ENCODE results near the gene RCVRN. TPM values are rescaled to one million over a fixed set of nuclear protein-coding genes. Genes with fewer than 3 reads are reported as not detected.

Gene RCVRN
- polyA plus RNA-seq (ENCODE audit: insufficient read length in 10 of 10): 1 to 10 TPM in 2 of 10 donors, under 1 TPM in 6, not detected in 2; 0.24 to 1.1 (median 0.59) TPM
- long read RNA-seq, donor 1: 0 reads
- long read RNA-seq, donor 2: 0 reads
- long read RNA-seq, donor 3: 0 reads
- long read RNA-seq, donor 4: 0 reads
- long read RNA-seq, donor 5: 0 reads
- long read RNA-seq, donor 6: 0 reads
- long read RNA-seq, donor 7: 0 reads
- long read RNA-seq, donor 8: 0 reads
- long read RNA-seq, donor 9: 0 reads

GRCh38 chr17:9905078-9905415 is at the start of gene RCVRN:
Gene RCVRN, minus strand, starts transcription at chr17:9905271. Its CDS starts 91 bp downstream, at chr17:9905180.
- no peak for DNase-seq

DNA sequence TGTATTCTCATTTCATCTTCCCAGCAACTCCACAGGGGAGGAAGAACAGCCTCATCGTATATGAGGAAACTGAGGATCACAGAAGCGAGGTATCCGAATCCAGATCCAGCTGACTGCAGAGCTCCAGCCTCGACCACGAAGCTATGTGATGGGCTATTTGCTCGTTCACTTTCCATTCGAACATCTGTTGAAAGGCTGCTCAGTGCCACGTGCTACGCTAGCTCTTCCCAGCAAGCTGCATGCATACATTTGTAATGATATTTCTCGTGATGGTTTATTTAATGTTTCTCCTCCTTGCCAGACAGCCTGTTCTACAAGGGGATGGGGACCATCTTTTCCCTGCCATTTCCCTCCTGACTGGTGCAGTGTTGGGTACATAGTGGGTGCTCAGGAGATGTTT is 48.4 kb upstream of the RCVRN start:
- DNase-seq: no peak

- DNase-seq: no peak
These were observed 46.7 kb upstream of the RCVRN start for GRCh38 chr17:9951803-9952202.

DNA sequence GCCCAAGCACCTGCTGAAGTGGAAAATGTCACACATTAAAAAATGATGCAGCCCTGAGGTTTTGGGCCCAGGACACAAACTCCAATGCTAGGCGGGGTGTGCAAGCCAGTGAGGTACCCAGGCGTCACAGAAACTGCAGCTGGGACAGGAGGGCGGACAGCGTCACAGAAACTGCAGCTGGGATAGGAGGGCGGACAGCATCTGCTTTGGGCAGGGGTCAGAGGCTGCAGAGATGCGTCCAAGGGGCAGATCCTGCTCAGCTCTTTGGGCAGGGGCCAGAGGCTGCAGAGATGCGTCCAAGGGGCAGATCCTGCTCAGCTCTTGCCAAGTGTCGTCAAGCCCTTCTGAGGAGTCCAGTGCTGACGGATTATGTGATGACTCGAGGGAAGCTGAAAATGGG is 43.9 kb upstream of the RCVRN start:
- DNase-seq: peak in 1 of 3 donors; percentile 58

- no peak for DNase-seq
These were observed 39.6 kb upstream of the RCVRN start for GRCh38 chr17:9944704-9945103.

- DNase-seq: no peak
These were observed 38.3 kb upstream of the RCVRN start for GRCh38 chr17:9943343-9943742.

DNA sequence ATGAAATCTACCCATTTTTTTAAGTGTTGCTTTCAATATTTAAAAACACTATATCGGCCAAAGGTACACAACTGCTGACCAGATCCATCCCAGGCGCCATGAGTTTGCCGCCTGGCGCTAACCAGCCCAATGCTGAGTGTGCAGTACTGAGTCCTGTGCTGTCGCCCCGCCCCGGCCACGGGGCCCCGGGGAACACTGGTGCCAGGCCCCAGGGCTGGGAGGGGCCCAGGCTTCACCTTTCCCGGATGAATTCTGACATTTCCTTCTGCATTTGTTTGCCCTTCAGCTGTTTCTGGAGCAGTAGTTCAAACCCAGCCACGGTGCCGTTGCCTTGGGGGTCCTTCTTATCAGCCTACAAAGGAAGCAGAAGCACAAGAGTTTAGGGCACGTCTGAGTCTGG is 37.8 kb upstream of the RCVRN start:
- no peak for DNase-seq

DNA sequence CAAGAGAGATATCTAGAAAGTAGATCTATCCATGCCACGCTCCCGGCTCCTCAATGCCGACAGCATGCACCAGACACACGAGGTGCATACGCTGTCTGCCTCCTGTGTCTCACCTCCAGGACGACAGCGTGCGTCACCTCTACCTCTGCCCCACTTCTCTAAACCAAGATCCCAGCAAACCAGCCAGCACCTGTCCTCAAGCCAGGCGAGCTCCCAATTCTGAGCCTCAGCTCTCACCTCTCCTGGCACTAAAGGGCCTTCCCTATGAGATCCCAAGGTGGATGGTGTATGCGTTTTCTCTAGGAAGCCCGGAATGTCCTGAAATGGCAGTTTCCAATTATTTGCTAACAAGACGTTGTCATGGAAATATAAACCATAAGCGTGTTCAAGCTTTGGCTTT is 36.2 kb upstream of the RCVRN start:
- DNase-seq: no peak

DNA sequence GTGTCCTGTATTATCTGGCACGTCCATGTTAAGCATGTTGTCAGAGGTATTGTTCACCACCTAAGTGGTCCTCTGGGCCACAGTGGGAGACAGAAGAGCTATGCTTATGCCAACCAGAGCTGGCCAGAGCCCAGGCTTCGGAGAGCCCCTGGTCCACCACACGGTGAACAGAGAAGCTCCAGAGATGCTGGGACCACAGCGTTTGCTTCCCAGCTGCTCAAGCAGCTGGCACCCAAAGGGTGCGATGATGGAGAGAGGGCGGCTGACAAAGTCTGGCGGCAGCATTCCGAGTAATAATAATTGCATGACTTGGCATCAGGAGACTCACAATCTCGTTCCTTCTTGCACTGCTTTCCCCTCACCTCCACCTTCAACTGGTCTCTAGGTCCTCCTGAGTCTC is 35.8 kb upstream of the RCVRN start:
- DNase-seq: no peak

DNA sequence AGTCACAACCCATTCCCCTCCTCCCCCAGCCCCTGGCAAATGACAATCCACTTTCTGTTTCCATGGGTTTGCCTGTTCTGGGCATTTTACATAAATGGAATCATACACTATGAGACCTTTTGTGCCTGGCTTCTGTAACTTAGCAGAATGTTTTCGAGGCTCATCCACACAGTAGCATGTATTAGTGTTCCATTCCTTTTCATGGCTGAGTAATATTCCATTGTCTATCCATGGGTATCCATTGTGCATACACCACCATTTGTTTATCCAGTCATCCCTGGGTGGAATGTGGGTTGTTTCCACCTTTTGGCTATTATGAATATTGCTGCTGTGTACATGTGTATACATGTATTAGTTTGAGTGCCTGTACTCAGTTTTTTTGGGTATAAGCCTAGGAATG is 33.7 kb upstream of the RCVRN start:
- DNase-seq: no peak

DNA sequence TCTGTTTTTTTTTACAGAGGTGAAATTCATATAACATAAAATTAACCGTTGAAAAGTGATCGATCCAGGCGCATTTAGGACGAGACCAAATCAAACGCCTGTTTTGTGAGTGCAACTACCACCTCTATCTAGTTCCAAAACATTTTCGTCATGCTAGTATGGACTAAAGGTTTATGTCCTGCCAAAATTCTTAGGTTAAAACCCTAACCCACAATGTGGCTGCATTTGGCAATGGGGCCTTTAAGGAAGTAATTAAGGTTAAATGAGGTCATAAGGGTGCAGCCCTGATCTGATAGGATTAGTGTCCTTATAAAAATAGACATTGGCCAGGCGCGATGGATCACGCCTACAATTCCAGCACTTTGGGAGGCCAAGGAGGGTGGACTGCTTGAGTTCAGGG is 32.8 kb upstream of the RCVRN start:
- no peak for DNase-seq

GRCh38 chr17:9937241-9937761 is 32.2 kb upstream of the RCVRN start:
- peak; percentile 69 to 78 (median 76) for DNase-seq

- DNase-seq: no peak
These were observed 31.0 kb upstream of the RCVRN start for GRCh38 chr17:9936095-9936494.

DNA sequence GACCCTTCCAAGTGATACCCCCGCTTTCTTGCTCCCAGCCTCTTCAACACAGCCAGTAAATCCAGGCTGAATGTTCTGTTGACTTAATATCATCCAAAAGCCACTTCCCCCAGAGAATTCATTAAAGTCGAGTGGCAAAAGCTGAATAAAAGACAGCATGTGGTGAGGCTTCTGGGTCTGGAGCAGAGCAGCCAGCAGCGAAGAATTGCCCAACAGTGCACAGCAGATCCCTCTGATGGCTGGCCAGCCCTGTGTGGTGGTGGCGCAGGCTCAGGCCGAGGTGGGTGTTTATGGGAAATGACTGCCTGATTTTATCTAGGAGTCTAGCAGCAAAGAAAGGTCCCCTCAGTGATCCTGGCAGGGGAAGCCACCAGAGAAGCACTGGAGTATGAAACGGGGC is 30.3 kb upstream of the RCVRN start:
- no peak for DNase-seq

- DNase-seq: peak in 1 of 3 donors; percentile 29
These were observed 29.3 kb upstream of the RCVRN start for GRCh38 chr17:9934331-9934730.

DNA sequence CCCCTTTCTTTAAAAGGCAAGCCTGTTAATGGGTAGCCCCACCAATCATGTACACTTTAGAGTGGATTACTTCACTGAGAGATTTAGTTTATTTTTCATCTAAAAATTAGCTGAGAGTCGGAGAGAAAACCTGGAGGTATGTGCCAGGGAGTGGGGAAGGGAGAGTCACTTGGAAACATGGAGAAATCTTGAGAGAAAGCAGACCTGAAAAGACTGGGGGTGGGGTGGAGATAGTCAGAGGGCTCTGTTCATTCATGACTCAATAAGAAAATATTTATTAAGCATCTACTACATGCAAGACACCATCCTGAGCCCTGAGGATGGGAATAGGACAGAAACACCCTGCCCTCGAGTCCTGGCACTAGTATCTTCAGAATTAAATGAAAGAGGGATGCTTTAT is 27.4 kb upstream of the RCVRN start:
- peak in 1 of 3 donors; percentile 27 for DNase-seq

- DNase-seq: peak in 2 of 3 donors; percentile 20 to 84
These were observed 26.2 kb upstream of the RCVRN start for GRCh38 chr17:9931144-9931741.

GRCh38 chr17:9929871-9930270 is 24.8 kb upstream of the RCVRN start:
- DNase-seq: no peak

DNA sequence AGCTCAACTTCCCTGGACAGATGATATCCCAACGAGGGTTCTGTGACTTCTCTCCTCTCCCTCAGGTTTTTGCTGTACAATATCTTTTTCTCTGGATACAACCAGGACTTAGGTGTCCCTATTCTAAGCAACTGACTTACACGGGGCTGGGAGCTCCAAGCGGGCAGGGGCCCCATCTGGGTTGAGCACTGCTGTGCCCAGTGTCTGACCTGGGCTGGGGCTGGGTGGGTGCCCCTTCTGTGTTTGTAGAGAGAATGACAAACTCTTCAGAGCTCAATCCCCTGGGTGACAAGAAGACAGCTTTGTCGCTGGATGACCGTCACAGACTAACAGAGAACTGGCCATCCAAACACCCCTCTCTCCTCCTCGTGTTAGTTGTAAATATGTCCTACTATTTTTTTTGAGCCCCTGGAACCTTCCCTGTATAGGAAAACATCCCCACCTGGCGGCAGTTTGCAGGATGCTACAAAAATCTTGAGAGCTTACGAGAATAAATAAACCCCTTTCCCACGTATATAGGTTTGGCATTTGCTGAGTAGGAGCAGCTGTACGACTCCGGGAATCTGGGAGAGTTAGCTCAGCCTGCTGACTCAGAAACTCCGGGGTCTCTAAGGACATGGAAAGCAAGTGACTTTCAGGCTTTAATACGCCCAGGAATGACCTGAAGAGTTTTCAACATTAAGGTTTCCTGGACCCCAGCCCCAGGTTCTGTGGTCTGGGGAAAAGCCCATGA is 23.7 kb upstream of the RCVRN start:
- peak; percentile 85 to 91 (median 89) for DNase-seq

DNA sequence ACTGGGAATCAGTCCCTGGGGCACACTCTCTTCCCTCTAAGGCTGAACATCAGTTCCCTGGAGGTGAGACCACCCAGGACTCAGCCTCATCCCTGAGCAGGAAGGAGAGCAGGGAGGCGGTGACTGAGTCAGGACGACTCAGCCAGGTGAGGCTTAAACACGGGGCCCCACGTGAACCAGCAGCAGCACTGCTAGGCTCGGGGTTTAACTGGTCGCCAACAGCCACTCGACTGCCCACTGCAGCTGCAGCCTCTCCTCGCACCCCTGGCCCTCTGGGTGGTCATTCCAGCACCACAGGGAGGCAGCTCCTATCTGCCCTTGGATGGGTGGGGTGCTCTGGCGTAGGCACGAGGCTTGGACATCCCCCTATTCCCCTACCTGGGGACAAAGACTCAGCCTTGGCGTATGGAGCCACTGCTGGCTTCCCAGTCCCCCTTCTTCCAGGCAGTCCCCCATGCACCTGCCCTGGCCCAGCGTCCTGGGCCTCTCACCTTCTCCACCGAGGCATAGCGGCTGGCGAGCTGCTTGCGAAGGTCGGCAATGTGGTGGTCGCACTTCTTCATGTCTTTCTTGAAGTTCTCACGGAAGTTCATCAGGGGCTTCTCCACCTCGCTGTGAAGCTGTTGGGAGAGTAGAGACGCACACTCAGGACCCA is 21.2 kb upstream of the RCVRN start:
- DNase-seq: no peak

GRCh38 chr17:9925457-9925856 is 20.4 kb upstream of the RCVRN start:
- DNase-seq: no peak

DNA sequence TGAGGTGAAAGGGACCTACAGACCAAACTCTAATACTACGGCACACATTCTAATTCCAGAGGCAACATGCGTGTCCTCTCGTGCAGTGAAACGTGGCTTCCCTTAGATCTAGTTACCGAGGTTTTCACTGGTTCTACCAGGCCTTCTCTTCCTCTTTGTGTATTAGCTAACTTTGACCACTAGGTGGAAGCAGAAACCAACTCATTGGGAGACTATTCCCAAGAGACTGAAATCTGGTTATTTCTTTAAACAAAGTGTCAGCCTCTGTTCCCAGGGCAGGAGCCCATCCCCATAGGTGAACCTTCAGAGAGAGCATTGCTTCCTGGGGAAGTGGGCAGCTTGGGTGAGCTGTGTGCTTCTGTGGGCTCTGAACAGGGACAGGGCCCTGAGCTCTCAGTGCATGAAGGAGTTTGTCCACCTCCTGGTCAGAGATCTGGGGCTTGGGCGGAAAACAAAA is 19.7 kb upstream of the RCVRN start:
- DNase-seq: peak; percentile 76 to 84 (median 76)
